NCI-H1436 (cell line): Measurements from ENCODE around the gene CPEB3.
"Not testable (repeated sequence)": the region's sequence is repeated elsewhere in the genome, so short reads cannot be mapped to it uniquely, and the experiment has no call there.

Source experiments
- DNase-seq: peaks from one replicate; lab custom pipeline; 2025; lab: John Stamatoyannopoulos, UW

The CPEB3 gene

GRCh38 chr10:92267343-92267742 is 23.5 kb downstream of the CPEB3 start:
- no peak for DNase-seq

GRCh38 chr10:92265687-92266258 is 25.1 kb downstream of the CPEB3 start:
- DNase-seq = no peak

- DNase-seq = no peak
Measured at GRCh38 chr10:92264249-92264648, 26.6 kb downstream of the CPEB3 start.

- no peak for DNase-seq
Measured at GRCh38 chr10:92263396-92263795, 27.5 kb downstream of the CPEB3 start.

GRCh38 chr10:92248566-92248965 is 42.3 kb downstream of the CPEB3 start:
- DNase-seq = no peak

GRCh38 chr10:92244796-92245195 is 46.1 kb downstream of the CPEB3 start:
- no peak for DNase-seq

- DNase-seq = peak; percentile 53
Measured at GRCh38 chr10:92242910-92243671, 47.8 kb downstream of the CPEB3 start.

- no peak for DNase-seq
Measured at GRCh38 chr10:92242380-92242779, 48.5 kb downstream of the CPEB3 start.

- DNase-seq = no peak
Measured at GRCh38 chr10:92241501-92241900, 49.4 kb downstream of the CPEB3 start.

- no peak for DNase-seq
Measured at GRCh38 chr10:92241158-92241500, 49.7 kb downstream of the CPEB3 start.

GRCh38 chr10:92240289-92241157 is 50.4 kb downstream of the CPEB3 start:
- DNase-seq = peak; percentile 61

- no peak for DNase-seq
Measured at GRCh38 chr10:92239600-92240288, 51.1 kb downstream of the CPEB3 start.

GRCh38 chr10:92239151-92239599 is 51.7 kb downstream of the CPEB3 start:
- no peak for DNase-seq

- no peak for DNase-seq
Measured at GRCh38 chr10:92238586-92239098, 52.2 kb downstream of the CPEB3 start.

- DNase-seq = no peak
Measured at GRCh38 chr10:92238054-92238585, 52.8 kb downstream of the CPEB3 start.

GRCh38 chr10:92231196-92231595 is 59.7 kb downstream of the CPEB3 start:
- no peak for DNase-seq

- DNase-seq = no peak
Measured at GRCh38 chr10:92222603-92223262, 68.1 kb downstream of the CPEB3 start.

- DNase-seq = no peak
Measured at GRCh38 chr10:92219559-92219958, 71.3 kb downstream of the CPEB3 start.

GRCh38 chr10:92218569-92218968 is 72.3 kb downstream of the CPEB3 start:
- no peak for DNase-seq

- DNase-seq = not testable (repeated sequence)
Measured at GRCh38 chr10:92216608-92217007, 74.3 kb downstream of the CPEB3 start.

GRCh38 chr10:92215222-92215621 is 75.7 kb downstream of the CPEB3 start:
- not testable (repeated sequence) for DNase-seq
